ENCODE measurements around the gene CCDC85C. TPM values are rescaled to one million over a fixed set of nuclear protein-coding genes. Genes with fewer than 3 reads are reported as not detected.
A peak's percentile ranks its signal among the peaks of the same experiment; 100 is the strongest.

CCDC85C gene
- total RNA-seq, 1 experiment from 2014 or later, result 42.3 TPM

DNA sequence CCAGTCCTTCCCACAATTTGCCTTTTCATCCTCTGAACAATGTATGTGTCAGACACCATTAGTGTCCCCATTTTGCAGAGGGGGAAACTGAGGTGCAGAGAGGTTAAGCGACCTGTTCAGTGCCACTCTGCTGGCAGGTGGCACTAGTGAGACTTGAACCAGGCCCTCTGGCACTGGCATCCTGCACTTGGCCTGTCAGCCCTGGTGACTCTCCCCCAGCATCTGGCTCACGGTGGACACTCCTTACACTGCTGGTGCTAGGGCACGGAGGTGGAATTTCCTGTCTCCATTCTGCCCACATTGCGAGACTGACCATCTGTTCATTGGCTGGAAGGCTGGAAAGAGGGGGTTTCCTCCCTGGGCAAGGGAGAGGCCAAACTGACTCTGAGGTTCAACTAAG, 74.1 kb downstream of the CCDC85C start:
- no peaks in the 10 kb centered on the region for H3K27me3 ChIP-seq (ENCODE audit: insufficient read depth, low read length)
- H4K20me1 ChIP-seq (ENCODE audit: insufficient read depth), result no peaks in the 10 kb centered on the region
- ATAC-seq, result peak; percentile 43; the same call in 1 of the 2 replicates
- no peak overlapping the region for H3K27ac ChIP-seq (ENCODE audit: low read depth, low read length)
- TF ChIP-seq, protein P1, sequence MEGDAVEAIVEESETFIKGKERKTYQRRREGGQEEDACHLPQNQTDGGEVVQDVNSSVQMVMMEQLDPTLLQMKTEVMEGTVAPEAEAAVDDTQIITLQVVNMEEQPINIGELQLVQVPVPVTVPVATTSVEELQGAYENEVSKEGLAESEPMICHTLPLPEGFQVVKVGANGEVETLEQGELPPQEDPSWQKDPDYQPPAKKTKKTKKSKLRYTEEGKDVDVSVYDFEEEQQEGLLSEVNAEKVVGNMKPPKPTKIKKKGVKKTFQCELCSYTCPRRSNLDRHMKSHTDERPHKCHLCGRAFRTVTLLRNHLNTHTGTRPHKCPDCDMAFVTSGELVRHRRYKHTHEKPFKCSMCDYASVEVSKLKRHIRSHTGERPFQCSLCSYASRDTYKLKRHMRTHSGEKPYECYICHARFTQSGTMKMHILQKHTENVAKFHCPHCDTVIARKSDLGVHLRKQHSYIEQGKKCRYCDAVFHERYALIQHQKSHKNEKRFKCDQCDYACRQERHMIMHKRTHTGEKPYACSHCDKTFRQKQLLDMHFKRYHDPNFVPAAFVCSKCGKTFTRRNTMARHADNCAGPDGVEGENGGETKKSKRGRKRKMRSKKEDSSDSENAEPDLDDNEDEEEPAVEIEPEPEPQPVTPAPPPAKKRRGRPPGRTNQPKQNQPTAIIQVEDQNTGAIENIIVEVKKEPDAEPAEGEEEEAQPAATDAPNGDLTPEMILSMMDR (IDR thresholded peaks at IDR 0.05 in 2 of 3, conservative IDR thresholded peaks at IDR 0.05 in 1 of 3; ENCODE audit: borderline replicate concordance in 1 of 3, insufficient read depth in 1 of 3, low read depth in 2 of 3, low read length in 2 of 3), result peak in 1 of 3 experiments; percentile 14; a peak in 1 of 6 replicates
- TF ChIP-seq RAD21 (IDR thresholded peaks at IDR 0.05; ENCODE audit: low read depth), result peak; percentile 53
- TF ChIP-seq, protein P2, sequence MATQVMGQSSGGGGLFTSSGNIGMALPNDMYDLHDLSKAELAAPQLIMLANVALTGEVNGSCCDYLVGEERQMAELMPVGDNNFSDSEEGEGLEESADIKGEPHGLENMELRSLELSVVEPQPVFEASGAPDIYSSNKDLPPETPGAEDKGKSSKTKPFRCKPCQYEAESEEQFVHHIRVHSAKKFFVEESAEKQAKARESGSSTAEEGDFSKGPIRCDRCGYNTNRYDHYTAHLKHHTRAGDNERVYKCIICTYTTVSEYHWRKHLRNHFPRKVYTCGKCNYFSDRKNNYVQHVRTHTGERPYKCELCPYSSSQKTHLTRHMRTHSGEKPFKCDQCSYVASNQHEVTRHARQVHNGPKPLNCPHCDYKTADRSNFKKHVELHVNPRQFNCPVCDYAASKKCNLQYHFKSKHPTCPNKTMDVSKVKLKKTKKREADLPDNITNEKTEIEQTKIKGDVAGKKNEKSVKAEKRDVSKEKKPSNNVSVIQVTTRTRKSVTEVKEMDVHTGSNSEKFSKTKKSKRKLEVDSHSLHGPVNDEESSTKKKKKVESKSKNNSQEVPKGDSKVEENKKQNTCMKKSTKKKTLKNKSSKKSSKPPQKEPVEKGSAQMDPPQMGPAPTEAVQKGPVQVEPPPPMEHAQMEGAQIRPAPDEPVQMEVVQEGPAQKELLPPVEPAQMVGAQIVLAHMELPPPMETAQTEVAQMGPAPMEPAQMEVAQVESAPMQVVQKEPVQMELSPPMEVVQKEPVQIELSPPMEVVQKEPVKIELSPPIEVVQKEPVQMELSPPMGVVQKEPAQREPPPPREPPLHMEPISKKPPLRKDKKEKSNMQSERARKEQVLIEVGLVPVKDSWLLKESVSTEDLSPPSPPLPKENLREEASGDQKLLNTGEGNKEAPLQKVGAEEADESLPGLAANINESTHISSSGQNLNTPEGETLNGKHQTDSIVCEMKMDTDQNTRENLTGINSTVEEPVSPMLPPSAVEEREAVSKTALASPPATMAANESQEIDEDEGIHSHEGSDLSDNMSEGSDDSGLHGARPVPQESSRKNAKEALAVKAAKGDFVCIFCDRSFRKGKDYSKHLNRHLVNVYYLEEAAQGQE (IDR thresholded peaks at IDR 0.05; ENCODE audit: low read depth), result no peak
- no peak for TF ChIP-seq EZH2phosphoT487 (IDR thresholded peaks at IDR 0.05; ENCODE audit: borderline replicate concordance)
- no peak overlapping the region for H3K4me3 ChIP-seq (replicated peaks in 1 of 2; ENCODE audit: low read depth in 1 of 2, low read length in 2 of 2)
- H2AFZ ChIP-seq (ENCODE audit: low read depth, low read length, poor library complexity, severe bottlenecking), result no peak overlapping the region
- H3K9ac ChIP-seq (ENCODE audit: low read length), result no peak overlapping the region
- ChIA-PET POLR2A (no interaction called here), RAD21 (ENCODE audit: low non-redundant PET in 1 of 2, low total read pairs in 2 of 2, uncharacterized antibody in 2 of 2, unreplicated experiment in 2 of 2) (no interaction called here), CTCF (no interaction called here)
- intact Hi-C loops (cut with micrococcal nuclease), result loop anchor here (10.0 kb wide), 1 partner anchor 415 kb away; no protein-coding TSS in a partner anchor
- DNase-seq (ENCODE audit: low read depth, low spot score), result no peak
- H3K79me2 ChIP-seq (ENCODE audit: insufficient read depth, low read length), result no peaks in the 10 kb centered on the region; the same call in 1 of the 2 replicates
- H3K4me1 ChIP-seq (ENCODE audit: control insufficient read depth in 1 of 2, insufficient read depth in 2 of 2, low read length in 2 of 2), result no peaks in the 10 kb centered on the region
- no TSS peak for BruUV-seq (replicated peaks)
- no peaks in the 10 kb centered on the region for H3K36me3 ChIP-seq (ENCODE audit: control insufficient read depth in 1 of 2, insufficient read depth in 2 of 2, low read length in 2 of 2)
- no peaks in the 10 kb centered on the region for H3K9me2 ChIP-seq (ENCODE audit: insufficient read depth)
- H3K9me3 ChIP-seq (ENCODE audit: control insufficient read depth in 1 of 2, insufficient read depth in 1 of 2, low read depth in 1 of 2, low read length in 2 of 2), result no peaks in the 10 kb centered on the region
- H3K4me2 ChIP-seq (ENCODE audit: low read length), result no peak overlapping the region

All from HCT116 (cell line).